ENCODE results near the gene ATAD3C. TPM values are rescaled to one million over a fixed set of nuclear protein-coding genes. Genes with fewer than 3 reads are reported as not detected.
"Not testable (repeated sequence)": the region's sequence is repeated elsewhere in the genome, so short reads cannot be mapped to it uniquely, and the experiment has no call there.

The ATAD3C gene
- total and polyA plus RNA-seq, 11 donors = 0.12 to 3.4 (median 0.53) TPM; not detected in 2

DNA sequence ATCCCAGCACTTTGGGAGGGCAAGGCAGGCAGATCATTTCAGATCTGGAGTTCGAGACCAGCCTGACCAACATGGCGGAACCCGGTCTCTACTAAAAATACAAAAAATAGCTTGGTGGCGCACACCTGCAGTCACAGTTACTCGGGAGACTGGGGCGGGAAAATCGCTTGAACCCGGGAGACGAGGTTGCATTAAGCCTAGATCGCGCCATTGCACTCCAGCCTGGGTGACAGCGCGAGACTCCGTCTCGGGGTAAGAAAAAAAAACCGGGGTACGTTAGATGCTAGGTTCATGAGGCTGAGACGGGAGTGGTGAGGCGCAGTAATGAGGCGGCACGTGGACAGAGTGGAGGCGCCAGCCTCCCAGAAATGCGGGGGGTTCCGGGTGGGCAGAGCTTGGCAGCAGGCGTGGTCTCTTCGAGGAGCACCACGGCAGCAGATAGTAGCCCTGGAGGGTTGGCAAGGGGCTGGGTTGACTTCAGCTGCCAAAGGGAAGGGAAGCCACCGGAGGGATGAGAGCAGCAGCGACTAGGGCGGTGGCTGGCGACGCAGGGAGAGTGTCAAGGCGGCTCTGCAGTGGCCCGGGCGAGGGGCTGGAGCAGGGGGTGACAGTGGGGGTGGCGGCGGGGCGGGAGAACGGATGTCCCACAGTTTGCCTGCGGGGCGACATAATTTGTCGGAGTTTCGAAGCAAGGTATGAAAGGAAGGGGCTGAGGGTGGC lies 43.2 kb upstream of the ATAD3C start:
- Histone ChIP-seq H3K27me3 (no peaks in the 10 kb centered on the region), H3K4me1 (peaks cover 5 to 50% (median 33%) of the 10 kb centered on the region in 12 donors), H3K27ac (peak overlapping the region in 11 of 12 donors; percentile 81 to 94 (median 88)), H3K4me3 (peak overlapping the region; percentile 61 to 100 (median 94)), H3K36me3 (peaks cover 0 to 51% (median 45%) of the 10 kb centered on the region in 9 donors), H3K9me3 (no peaks in the 10 kb centered on the region)
- no peak for DNase-seq
- intact Hi-C loops (cut with DNase I) = loop anchor here in 6 of 10 donors (2.0 to 10.0 kb wide), 4 partner anchors 25 to 99 kb away; no protein-coding TSS in a partner anchor
- WGBS, 4 donors = 43 to 46% (median 45%) methylated on average over 43 of the region's 43 CpGs
- no peak for TF ChIP-seq POLR2A (IDR thresholded peaks at IDR 0.05)
- TF ChIP-seq, protein P1, sequence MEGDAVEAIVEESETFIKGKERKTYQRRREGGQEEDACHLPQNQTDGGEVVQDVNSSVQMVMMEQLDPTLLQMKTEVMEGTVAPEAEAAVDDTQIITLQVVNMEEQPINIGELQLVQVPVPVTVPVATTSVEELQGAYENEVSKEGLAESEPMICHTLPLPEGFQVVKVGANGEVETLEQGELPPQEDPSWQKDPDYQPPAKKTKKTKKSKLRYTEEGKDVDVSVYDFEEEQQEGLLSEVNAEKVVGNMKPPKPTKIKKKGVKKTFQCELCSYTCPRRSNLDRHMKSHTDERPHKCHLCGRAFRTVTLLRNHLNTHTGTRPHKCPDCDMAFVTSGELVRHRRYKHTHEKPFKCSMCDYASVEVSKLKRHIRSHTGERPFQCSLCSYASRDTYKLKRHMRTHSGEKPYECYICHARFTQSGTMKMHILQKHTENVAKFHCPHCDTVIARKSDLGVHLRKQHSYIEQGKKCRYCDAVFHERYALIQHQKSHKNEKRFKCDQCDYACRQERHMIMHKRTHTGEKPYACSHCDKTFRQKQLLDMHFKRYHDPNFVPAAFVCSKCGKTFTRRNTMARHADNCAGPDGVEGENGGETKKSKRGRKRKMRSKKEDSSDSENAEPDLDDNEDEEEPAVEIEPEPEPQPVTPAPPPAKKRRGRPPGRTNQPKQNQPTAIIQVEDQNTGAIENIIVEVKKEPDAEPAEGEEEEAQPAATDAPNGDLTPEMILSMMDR (IDR thresholded peaks at IDR 0.05) = no peak
- peak in 1 of 4 donors; percentile 1 for ATAC-seq

DNA sequence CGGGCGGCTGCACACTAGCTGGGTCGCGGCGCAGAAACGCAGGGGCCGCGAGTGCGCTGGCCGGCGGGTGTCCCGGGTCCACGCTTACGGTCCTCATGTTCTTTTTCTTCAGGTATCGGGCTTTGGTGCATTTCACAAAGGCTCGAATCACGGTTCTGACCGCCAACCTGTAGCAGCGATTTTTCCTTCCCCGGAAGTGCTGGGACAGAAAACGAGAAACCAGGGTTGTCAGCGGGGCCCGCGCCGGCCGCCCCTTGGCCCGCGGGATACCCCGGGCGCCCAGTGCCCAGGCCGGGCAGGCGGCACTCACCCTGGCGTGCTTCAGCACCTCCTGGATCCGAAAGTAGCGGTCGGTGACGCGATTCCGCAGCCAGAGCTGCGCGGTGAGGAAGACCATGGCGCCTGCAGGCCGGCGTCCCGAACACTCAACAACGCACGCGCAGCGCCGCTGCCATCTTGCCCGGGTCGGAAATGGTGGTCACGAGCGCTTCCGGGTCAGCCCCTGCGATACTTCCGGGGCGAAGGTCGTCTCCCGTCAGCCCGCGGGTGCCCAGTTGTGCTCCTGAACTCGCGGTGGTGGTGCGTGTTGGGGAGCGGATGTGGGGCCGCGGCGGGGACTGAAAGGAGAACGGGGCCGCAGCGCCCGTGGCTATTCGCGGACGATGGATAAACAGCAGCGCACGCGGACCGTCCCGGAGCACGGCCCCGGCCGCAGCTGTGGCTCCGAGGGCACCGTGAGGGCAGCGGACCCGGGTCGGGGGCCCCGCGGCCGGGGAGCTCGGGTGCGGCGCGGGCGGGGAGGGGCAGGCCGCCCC lies 42.5 kb upstream of the ATAD3C start, which contains the start of gene MRPL20:
Gene MRPL20 (minus strand): TSS at position 473 of the 815 bp plus-strand sequence. CDS start 76 bp downstream, at position 397.
- H3K4me3 ChIP-seq = peak within 1 kb of the TSS; percentile 61 to 100 (median 94)
- no peaks in the 10 kb centered on the region for H3K27me3 ChIP-seq
- DNase-seq = peak; percentile 94 to 97 (median 96)
- 0 to 1% (median 0%) methylated on average over 31 to 98 of the region's 98 CpGs for WGBS, 4 donors
- intact Hi-C loops (cut with DNase I) = loop anchor here in 6 of 10 donors (2.0 to 10.0 kb wide), 4 partner anchors 24 to 98 kb away; no protein-coding TSS in a partner anchor
- peak; percentile 92 to 100 (median 98) for ATAC-seq
- TF ChIP-seq POLR2A (IDR thresholded peaks at IDR 0.05) = peak in 1 of 2 donors; percentile 71
- TF ChIP-seq, protein P1 (IDR thresholded peaks at IDR 0.05) = no peak
- peaks cover 5 to 43% (median 33%) of the 10 kb centered on the region in 12 donors for H3K4me1 ChIP-seq
- H3K27ac ChIP-seq = peak within 1 kb of the TSS; percentile 72 to 94 (median 88)
- peaks cover 0 to 43% (median 37%) of the 10 kb centered on the region in 9 donors for H3K36me3 ChIP-seq
- no peaks in the 10 kb centered on the region for H3K9me3 ChIP-seq

DNA sequence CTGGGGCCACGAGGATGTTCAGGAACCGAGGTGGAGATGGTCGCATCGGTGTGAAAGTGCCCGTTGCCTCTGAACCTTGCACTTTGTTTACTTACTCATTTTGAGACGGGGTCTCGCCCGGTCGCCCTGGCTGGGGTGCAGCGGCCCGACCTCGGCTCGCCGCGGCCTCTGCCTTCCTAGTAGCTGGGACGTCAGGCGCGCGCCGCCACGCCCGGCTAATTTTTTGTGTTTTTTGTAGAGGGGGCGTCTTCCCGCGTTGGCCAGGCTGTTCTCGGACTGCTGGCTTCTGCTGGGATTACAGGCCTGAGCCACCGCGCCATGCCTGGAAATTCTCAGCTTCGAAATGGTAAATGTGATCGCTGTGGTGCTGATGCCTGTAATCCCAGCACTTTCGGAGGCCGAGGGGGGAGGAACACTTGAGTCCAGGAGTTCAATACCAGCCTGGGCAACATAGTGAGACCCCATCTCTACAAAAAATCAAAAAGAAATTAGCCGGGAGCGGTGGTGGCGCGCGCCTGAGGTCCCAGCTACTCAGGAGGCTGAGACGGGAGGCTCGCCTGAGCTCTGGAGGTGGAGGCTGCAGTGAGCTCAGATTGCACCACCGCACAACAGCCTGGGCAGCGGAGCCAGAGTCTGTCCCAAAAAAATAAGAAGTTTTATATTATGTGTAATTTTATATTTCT lies 41.7 kb upstream of the ATAD3C start:
- 8 to 19% (median 12%) methylated on average over 18 to 41 of the region's 41 CpGs for WGBS, 4 donors
- H3K4me1 ChIP-seq = peaks cover 5 to 38% (median 33%) of the 10 kb centered on the region in 12 donors
- peaks cover 0 to 35% (median 30%) of the 10 kb centered on the region in 9 donors for H3K36me3 ChIP-seq
- H3K27ac ChIP-seq = peak overlapping the region; percentile 72 to 94 (median 88)
- H3K9me3 ChIP-seq = no peaks in the 10 kb centered on the region
- TF ChIP-seq, protein P1 (IDR thresholded peaks at IDR 0.05) = no peak
- TF ChIP-seq POLR2A (IDR thresholded peaks at IDR 0.05) = no peak
- peak in 1 of 4 donors; percentile 8 for ATAC-seq
- no peaks in the 10 kb centered on the region for H3K27me3 ChIP-seq
- peak in 1 of 5 donors; percentile 42 for DNase-seq
- intact Hi-C loops (cut with DNase I) = loop anchor here in 6 of 10 donors (2.0 to 10.0 kb wide), 4 partner anchors 23 to 97 kb away; no protein-coding TSS in a partner anchor
- H3K4me3 ChIP-seq = peak overlapping the region; percentile 61 to 100 (median 94)

DNA sequence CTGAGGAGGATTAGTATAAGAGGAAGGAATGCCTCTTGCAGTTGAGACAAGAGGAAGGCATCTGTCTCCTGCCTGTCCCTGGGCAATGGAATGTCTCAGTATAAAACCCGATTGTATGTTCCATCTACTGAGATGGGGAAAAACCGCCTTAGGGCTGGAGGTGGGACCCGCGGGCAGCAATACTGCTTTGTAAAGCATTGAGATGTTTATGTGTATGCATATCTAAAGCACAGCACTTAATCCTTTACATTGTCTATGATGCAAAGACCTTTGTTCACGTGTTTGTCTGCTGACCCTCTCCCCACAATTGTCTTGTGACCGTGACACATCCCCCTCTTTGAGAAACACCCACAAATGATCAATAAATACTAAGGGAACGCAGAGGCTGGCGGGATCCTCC lies 39.3 kb upstream of the ATAD3C start:
- H3K9me3 ChIP-seq; H3K27ac ChIP-seq; H3K4me3 ChIP-seq; ATAC-seq; DNase-seq; intact Hi-C loops (cut with DNase I); H3K27me3 ChIP-seq: not testable (repeated sequence)
- 64 to 73% (median 69%) methylated on average over 8 of the region's 8 CpGs for WGBS, 4 donors
- peaks cover 5 to 33% (median 28%) of the 10 kb centered on the region in 12 donors for H3K4me1 ChIP-seq
- H3K36me3 ChIP-seq = peaks cover 0 to 11% (median 6%) of the 10 kb centered on the region in 9 donors

Data from heart left ventricle (tissue), 16 donors.